Measurements from ENCODE around the gene PHF21A.
"Not testable (repeated sequence)": the region's sequence is repeated elsewhere in the genome, so short reads cannot be mapped to it uniquely, and the experiment has no call there.

Gene PHF21A

DNA sequence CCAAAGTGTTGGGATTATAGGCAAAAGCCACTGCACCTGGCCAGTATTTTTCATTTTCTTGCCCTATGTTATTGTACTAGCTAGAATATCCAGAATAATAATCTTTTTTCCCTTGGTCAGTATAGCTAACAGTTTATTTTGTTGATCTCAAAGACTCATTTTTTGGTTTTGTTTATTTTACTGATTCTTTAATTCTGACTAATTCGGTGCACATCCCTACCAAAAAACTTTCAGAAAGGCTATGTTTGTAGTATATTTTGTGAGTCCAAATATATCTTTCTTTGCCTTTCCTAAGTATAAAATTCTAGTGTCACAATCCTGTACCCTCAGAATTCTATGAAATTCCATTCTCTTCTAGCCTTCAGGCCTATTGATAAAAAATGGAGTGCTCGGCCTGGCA, 84.3 kb downstream of the PHF21A start:
- DNase-seq (ENCODE audit: extremely low read depth in 1 of 2, low read depth in 1 of 2), result no peak

DNA sequence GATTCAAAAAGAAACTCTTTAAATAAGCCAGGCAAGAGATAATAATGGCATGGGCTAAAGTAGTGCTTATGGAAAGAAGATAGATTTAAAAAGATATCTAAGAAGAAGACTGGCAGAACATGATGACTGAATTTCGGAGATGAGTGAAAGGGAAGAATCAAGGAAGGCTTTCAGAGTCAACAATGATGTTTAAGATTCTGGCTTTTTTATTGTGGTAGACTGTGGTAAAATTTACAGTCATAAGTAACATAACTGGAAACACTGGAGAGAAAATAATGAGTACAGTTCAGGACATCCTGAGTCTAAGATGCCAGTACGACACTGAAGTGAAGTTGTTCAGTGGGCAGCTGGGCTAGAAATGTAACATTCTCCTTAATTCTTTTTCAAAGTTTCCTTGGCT, 85.2 kb downstream of the PHF21A start:
- DNase-seq (ENCODE audit: extremely low read depth in 1 of 2, low read depth in 1 of 2), result no peak

DNA sequence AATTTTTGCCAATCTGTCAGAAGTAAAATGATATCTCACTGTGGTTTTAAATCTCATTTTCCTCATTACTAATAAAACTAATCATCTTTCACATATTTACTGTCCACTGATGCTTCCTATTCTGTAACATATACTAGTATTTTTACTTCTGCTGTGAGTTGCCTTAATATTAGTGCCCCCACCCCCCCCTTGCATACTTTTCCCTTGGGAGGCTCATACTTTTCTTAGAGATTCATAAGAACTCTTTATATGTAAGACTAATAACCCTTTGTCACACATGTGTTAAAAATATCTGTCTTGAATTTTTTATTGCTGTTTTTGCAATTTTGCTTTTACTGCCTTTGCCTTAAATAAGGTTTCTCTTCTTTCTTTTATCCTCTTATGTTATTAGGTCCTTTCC, 87.2 kb downstream of the PHF21A start:
- no peak for DNase-seq (ENCODE audit: extremely low read depth in 1 of 2, low read depth in 1 of 2)

DNA sequence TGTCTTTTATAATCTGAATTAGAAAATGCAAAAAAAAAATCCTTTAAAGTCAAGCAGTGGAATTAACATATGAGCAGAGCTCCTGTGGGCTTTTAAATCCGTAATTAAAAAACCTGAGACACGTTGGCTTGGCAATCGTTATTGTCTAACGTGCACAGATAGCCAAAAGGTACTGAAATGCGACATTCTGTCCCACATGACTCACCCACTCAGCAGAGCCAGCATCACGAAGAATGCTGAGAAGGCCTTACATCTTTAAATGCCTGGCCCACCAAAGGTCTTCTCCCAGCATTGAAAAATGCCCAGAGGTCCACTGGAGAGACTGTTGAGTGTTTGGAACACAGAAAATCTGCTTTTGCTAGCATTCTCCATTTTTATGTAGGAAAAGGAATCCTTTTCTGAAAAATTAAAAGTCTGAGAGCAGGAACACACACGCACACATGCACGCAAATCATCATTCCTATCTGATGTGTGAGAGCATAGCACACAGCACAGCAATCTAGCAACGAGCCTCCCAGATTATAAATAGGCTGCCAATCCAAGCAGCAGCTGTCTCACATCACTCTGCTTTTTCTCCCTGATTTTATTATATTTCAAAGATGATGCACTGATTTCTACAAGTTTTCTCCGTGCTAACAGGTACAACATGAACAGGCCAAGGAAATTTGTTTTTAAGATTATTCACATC, 94.5 kb downstream of the PHF21A start:
- DNase-seq (ENCODE audit: extremely low read depth in 1 of 2, low read depth in 1 of 2), result no peak

DNA sequence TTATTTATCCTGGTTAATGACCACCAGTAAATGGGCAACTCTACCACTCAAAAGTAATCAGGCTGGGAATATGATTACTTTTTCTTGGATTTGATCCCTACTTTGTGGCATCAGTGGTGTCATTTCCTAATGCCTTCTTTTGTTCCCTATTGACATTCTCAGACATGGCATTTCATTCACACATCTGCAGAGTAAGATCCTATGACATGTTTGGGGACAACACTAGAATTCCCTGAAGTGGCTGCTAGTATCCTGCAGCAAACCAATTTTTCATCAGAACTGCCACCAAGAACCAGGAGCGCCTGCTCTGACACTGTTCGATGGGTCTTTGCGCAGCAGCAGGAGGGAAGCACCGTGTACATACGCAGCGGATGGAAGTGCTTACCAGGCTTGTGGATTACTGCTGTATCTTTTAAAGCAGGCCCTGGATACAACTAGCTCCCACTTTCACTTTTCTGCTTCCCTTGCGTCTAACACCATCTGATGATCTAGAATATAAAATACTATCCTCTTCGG, 101.1 kb downstream of the PHF21A start:
- no peak for DNase-seq (ENCODE audit: extremely low read depth in 1 of 2, low read depth in 1 of 2)

DNA sequence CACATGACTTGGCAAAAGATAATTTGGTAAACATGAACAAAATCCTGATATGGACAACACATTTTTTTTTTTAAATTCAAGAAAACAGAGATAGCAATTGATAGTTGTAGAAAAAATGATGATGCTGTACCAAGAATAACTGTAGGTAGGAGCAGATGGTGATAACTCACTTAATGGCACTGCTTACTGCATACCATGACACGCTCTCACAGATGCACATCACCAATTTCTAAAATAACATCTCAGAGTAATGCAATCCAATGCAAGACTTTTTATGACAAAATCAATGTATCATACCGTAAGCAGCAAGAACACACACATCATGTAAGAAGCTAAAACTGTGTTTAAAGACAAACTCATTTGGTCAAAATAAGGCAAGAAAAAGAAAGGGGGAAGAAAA, 102.6 kb downstream of the PHF21A start:
- no peak for DNase-seq (ENCODE audit: extremely low read depth in 1 of 2, low read depth in 1 of 2)

DNA sequence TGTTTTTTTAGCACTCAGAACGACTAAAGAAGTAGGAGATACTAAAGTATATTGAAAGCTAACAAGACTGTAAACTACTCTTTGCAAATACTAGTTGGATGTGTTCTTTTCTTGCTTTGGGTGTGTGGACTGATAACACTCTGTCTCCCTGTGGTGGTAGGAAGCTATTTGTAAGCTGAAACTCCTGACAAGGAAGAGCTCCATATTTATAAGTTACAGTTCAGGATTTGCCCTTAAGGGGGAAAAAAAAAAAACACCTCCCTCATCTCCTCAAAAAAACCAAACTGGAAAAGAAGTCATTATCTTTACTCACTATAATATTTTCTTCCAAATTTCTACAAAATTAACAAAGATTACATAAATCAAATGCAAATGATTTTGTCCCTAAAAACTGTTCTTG, 103.9 kb downstream of the PHF21A start:
- no peak for DNase-seq (ENCODE audit: extremely low read depth in 1 of 2, low read depth in 1 of 2)

DNA sequence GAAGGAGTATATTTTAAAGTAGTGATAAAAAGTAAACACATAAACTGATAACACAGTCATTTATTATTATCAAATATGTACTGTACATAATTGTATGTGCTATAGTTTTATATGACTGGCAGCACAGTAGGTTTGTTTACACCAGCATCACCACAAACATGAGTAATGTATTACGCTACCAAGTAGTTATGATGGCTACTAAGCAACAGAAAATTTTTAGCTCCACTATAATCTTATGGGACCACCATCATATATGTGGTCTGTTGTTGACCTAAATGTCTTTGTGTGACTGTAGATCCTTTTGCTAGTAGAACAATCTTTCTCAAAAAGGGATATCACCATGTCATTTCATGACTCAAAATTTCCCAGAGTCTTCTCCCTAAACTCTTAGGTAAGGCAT, 105.3 kb downstream of the PHF21A start:
- no peak for DNase-seq (ENCODE audit: extremely low read depth in 1 of 2, low read depth in 1 of 2)

DNA sequence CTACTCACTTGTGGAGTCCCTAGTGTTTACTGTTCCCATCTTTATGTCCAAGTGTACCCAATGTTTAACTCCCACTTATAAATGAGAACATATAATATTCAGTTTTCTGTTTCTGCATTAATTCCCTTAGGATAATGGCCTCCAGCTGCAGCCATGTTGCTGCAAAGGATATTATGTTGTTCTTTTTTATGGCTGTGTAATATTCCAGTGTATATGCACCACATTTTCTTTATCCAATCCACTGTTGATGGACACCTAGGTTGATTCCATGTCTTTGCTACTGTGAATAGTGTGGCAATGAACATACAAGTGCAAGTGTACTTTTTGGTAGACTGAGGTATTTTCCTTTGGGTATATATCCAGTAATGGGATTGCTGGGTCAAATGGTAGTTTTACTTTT, 107.1 kb downstream of the PHF21A start:
- DNase-seq (ENCODE audit: extremely low read depth in 1 of 2, low read depth in 1 of 2), result not testable (repeated sequence)

DNA sequence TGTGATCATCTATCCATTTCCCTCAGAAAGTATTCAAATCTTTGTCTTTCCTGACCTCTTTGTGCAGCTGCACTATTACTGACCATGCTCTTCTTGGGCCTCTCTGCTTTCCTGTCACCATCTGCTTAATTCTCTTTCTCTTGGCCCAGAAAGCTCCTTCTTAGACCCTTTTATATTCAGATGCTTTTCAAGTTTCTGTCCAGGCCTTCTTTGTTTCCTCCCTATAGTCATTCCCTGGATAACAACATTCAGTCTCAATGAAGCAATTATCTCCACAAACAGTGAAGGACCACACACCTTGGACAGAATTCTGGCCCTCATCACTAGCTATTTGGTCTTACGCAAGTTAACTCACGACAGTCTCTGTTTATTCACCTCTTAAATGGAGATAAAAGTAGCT, 109.1 kb downstream of the PHF21A start:
- no peak for DNase-seq (ENCODE audit: extremely low read depth in 1 of 2, low read depth in 1 of 2)

DNA sequence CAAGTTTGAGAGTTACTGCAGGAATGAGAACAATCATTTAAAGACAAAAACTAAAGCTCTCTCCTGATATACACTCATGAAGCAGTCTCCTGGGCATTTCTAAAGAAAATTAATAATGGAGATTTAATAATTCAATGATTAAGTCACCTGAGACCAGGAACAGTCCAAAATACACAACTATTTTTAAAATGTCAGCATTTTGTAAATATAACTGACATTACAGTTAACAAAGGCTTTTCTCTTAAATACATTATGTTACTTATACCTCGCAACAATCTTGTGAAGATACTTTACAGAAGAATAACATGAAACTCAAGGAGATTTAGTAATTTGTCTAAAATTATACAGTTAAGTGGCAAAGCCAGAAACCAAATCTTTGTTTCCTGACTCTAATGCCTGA, 111.2 kb downstream of the PHF21A start:
- no peak for DNase-seq (ENCODE audit: extremely low read depth in 1 of 2, low read depth in 1 of 2)

DNA sequence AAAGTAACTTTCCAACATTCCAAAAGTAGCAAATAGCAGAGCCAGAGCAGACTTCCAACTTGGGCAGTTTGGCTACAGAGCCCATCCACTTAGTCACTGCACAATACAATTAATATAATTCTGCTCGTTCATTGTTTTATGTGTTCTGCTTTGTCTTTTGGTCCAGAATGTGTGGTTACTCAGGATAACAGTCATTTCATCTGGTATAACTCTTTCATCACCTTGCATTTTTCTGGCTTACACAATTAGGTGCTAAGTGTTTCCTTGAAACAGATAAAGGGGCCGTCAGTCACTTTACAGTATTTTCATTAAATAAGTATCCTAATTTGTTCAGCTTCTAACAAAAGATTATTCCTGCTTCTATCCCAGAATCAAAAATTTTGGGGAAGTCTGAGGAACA, 111.6 kb downstream of the PHF21A start:
- DNase-seq (ENCODE audit: extremely low read depth in 1 of 2, low read depth in 1 of 2), result no peak

DNA sequence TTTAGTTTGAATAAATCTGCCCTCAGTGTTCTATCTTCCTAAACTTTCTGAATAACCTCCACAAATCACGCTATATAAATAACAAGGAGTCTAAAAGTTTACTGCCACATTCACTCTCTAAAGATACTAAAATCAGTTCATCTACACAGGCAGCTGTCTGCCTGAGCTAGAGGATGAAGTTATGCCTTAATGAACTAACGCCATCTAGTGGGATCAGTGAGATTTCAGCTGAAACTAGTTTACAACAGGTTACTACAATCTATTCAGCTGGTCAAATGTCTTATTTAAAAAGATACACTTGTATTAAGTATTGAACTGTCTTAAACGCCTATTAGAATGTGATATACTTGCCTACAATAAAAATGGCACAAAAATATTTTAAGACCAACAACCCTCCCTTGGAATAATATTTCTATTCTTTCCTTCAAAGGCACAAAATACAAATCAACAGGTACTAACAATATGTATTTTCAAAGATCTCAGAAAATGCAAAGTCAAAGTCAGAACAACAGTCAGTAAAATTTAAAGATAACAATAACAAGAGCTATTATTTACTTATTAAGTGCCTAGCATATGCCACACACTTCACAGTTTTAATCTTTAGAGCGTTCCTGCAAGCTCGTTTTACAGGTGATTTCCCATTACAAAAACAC, 114.7 kb downstream of the PHF21A start:
- DNase-seq (ENCODE audit: extremely low read depth in 1 of 2, low read depth in 1 of 2), result no peak

DNA sequence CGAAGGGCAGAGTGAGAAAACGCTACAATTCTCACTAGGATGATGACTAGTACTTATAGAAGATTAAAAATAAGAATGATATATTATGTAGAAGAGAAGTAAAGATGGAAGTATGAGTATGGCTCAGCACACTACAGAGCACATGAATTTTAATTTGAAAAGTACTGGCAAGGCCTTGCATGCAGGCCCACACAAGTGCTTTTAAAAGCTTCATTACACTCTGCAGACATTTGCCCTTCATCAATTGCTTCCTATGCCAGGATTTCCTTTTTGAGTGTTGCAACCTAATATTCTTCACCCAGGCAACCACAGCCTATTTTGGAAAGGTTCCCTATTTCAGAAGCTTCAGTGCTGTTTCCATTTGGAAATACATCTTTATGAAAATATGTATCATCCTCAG, 117.7 kb downstream of the PHF21A start:
- DNase-seq (ENCODE audit: extremely low read depth in 1 of 2, low read depth in 1 of 2), result no peak

DNA sequence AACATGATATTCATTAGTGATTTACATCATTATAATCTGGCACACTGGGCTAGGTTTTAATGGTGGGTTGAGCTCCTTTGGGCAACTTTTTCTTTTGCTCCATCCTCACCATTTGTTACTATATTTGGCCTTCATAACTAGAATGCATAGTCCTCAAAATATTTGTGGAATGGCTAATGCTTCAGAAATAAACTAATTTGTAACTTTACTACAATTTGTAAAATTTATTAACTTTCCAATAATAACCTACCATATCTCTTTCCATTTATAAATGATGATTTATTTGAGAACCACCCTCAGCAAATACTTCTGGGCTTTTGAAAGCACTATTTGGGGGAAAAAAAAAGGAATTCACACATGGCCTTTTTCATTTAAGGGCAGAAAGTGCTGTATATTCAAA, 119.1 kb downstream of the PHF21A start:
- DNase-seq (ENCODE audit: extremely low read depth in 1 of 2, low read depth in 1 of 2), result no peak

DNA sequence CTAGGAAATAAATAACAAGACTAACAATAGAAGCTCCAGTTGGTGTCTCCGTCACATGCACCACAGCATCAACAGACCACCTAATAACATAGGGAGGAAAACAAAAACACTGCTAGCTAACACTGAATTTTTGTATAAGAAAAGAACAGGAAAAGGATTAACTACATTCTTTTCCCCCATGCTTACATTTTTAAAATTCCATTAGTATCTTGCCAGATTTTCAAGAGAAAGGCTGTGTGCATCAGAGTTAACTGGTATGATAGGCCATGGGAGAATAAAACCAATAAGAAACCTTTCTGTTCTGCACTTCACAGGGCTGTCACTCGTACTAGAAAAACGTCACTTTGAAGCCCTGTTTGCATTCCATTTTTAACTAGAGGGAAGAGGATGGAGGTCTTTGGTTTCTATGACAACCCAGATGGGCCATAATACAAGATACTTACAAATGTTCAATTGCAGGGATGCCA, 119.8 kb downstream of the PHF21A start:
- DNase-seq (ENCODE audit: extremely low read depth in 1 of 2, low read depth in 1 of 2), result no peak

DNA sequence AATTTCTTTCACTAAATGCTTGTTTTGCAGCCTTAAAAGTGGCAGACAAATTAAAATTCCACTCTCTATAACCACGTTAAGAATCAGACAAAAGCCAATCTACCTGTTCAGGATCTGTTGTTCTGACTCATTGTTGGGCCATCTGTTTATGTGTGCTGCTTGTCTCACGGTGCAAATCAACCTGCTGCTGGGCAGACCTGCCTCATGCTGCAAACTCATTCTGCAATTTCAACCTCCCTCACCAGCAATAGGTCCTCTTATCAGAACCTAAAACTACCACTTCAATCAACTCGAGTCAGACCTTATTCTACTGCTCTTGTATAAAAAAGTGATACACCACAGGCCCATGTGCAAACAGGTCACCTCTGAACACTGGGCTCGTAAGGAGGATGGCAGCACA, 123.7 kb downstream of the PHF21A start:
- DNase-seq (ENCODE audit: extremely low read depth in 1 of 2, low read depth in 1 of 2), result no peak

DNA sequence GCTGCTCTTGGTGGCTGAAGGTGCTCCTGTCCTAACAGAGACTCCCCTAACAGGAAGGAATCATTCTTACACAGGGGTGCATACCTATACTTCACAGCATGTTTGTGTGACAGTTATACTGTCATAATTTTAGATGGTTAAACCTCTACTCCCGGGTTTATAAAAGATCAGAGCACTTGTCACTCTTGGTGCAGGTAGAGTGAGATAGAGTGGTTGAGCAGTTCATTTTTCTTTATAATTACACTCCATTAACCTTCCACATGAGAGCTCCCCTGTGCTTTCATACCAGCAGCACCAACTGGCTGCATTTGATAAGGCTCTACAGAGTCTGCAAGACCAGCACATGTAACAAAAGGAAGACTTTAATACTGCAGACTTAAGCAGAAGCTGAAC, 125.9 kb downstream of the PHF21A start:
- no peak for DNase-seq (ENCODE audit: extremely low read depth in 1 of 2, low read depth in 1 of 2)

DNA sequence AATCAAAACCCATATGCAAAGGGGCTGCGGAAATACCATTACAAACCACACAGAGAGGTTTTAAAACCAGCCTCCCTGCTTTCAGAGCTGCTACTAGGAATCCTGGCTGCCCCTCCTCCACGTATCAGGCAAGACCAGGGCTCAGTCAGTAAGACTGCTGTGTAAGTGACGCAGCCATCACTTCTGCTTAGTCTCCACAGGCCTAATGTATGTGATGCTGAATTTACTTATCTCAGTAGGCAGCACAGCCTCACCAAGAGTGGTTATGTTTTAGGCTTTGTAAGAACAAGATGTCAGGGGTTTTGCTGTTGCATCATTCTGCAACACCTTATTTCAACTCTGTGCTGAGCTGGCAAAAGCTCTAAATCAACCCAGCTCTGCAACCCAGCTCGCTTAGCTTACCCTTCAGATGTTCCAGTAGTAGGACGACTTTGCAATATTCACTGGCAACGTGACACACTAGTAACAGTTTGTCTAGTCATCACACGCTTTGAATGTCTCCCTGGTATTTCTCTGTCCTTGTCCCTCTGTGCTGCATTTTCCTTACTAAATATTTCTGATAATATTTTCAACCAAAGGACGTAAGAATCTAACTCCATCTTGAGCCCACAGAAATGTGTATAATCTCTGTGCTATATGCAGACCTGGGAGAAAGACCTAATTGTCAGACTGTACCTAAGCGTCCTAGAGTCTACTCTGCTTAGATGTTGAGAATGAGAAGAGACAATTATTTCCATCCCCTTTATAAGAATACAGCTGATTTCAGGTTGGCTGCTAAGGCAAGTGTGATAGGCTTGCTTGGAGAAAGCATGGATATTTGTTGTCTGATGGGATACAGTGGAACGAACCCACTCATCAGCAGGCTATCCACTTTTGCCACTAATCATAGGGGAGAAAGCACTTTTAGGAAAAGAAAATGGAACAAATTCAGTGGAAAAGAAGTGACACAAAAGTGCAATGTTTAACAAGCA, 126.6 kb downstream of the PHF21A start:
- no peak for DNase-seq (ENCODE audit: extremely low read depth in 1 of 2, low read depth in 1 of 2)

DNA sequence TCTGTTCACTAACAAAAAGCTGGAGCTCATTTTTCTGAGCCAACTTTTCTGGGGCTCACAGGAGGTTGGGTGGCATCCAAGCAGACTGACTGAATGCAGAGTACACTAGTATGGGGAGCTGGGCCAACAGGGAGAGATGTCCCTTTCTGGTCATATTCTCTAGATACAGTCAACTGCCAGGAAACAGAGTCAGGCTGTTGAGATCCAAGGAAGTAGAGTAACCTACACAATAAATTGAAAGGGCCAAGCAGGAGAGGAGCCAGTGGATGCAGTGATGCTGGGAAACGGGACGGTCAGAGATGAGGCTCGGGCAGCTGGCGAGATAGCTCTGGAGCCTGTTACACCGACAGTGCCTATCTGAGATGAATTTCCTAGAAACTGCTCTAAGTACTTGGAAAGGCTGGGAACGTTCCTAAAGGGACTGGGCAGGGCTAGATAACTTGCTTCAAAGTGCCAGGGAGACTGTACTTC, 127.7 kb downstream of the PHF21A start:
- DNase-seq (ENCODE audit: extremely low read depth in 1 of 2, low read depth in 1 of 2), result no peak

DNA sequence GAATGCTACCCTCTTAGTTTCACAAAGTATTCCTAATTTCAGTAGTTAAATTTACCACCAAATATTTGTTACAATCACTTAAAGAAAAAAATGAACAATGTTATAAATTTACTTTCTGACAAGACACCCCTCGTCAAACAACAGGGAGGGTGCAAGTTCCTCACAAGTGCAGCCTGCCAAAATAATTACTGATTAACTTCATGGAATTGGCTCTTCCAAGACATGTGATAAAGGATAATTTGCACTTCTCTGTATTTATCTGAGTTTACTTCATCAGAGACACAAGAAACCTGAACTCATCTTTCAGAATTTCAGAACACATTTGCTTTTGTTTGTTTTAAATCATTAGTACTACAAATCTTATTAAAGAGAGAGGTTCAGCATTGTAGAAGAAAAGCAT, 132.3 kb downstream of the PHF21A start:
- DNase-seq (ENCODE audit: extremely low read depth in 1 of 2, low read depth in 1 of 2), result no peak
